Left lung (tissue), 10 donors: ENCODE results near the gene NRG3. TPM values are rescaled to one million over a fixed set of nuclear protein-coding genes. Genes with fewer than 3 reads are reported as not detected.

Experiments used
- ATAC-seq: fragments of 200-7000 bp; cut with Tn5 transposase; one replicate; pipeline ENCODE4 v1.9.1; 2020; ENCODE audit warnings: moderate library complexity
- DNase-seq, 4 donors: peaks; one replicate each; pipeline ENCODE4 v3.0.0-alpha.2; 2013 to 2020
- H3K27ac ChIP-seq, 2 donors: fragments of 200-600 bp; sonication (generic) in 1 of 2; one replicate each; pipeline versions ENCODE4 v1.5.0 to v1.8.0; 2020 to 2021
- H3K27me3 ChIP-seq, 2 donors: fragments of 200-600 bp; sonication (generic) in 1 of 2; one replicate each; pipeline versions ENCODE4 v1.5.0 to v1.8.0; 2020 to 2021
- H3K36me3 ChIP-seq, 2 donors: fragments of 200-600 bp; sonication (generic) in 1 of 2; one replicate each; pipeline versions ENCODE4 v1.5.0 to v1.8.0; 2020 to 2021
- H3K4me1 ChIP-seq, 2 donors: fragments of 200-600 bp; one replicate each; pipeline ENCODE4 v1.8.0; 2021
- H3K4me3 ChIP-seq, 2 donors: fragments of 200-600 bp; sonication (generic) in 1 of 2; one replicate each; pipeline versions ENCODE4 v1.5.0 to v1.8.0; 2020 to 2021; ENCODE audit warnings: mild to moderate bottlenecking in 1 of 2
- H3K9me3 ChIP-seq, 2 donors: fragments of 200-600 bp; sonication (generic) in 1 of 2; one replicate each; pipeline versions ENCODE4 v1.5.0 to v1.8.0; 2020 to 2021
- intact Hi-C, 2 donors: fragments of 100-400 bp; cut with DNase I; formaldehyde crosslinking; loops; one replicate each; pipeline versions ENCODE4 v1.11.2 to v1.14.2; 2022
- polyA plus RNA-seq, 6 donors: library from polyadenylated mRNA; unstranded; fragments of 120-200 nt; gene quantifications; one replicate each; pipeline ENCODE4 v1.2.1, GENCODE V29; 2013; ENCODE audit not compliant: insufficient read length in 6 of 6
- total RNA-seq, 2 donors: library from RNA; stranded (reverse); fragmentation: NEBNext Ultra II Directional; extraction: Animal tissue kit (Norgen Biotek cat#: 25700); gene quantifications; one replicate each; pipeline ENCODE4 v1.2.1, GENCODE V29; 2021
- TF ChIP-seq, protein P1 (sequence below), 2 donors: fragments of 200-600 bp; sonication (generic) in 1 of 2; IDR thresholded peaks; one replicate each; pipeline versions ENCODE4 v1.5.0 to v1.8.0; 2021; ENCODE audit warnings: antibody characterized with exemption in 2 of 2
- donor health status: DM: no; HTN: yes; CAD: no.
- donor health status: DM: no; HTN: no; CAD: no.

Gene NRG3
- total and polyA plus RNA-seq, 8 donors = 1.0 to 1.7 (median 1.1) TPM

- Histone ChIP-seq H3K27ac (no peak overlapping the region), H3K9me3 (no peaks in the 10 kb centered on the region), H3K36me3 (no peaks in the 10 kb centered on the region), H3K27me3 (no peaks in the 10 kb centered on the region), H3K4me1 (no peaks in the 10 kb centered on the region), H3K4me3 (no peak overlapping the region)
- TF ChIP-seq, protein P1, sequence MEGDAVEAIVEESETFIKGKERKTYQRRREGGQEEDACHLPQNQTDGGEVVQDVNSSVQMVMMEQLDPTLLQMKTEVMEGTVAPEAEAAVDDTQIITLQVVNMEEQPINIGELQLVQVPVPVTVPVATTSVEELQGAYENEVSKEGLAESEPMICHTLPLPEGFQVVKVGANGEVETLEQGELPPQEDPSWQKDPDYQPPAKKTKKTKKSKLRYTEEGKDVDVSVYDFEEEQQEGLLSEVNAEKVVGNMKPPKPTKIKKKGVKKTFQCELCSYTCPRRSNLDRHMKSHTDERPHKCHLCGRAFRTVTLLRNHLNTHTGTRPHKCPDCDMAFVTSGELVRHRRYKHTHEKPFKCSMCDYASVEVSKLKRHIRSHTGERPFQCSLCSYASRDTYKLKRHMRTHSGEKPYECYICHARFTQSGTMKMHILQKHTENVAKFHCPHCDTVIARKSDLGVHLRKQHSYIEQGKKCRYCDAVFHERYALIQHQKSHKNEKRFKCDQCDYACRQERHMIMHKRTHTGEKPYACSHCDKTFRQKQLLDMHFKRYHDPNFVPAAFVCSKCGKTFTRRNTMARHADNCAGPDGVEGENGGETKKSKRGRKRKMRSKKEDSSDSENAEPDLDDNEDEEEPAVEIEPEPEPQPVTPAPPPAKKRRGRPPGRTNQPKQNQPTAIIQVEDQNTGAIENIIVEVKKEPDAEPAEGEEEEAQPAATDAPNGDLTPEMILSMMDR (IDR thresholded peaks at IDR 0.05) = no peak
- ATAC-seq = peak; percentile 23
- DNase-seq = no peak
- intact Hi-C loops = no loop called here
These were observed 697.8 kb downstream of the NRG3 start for GRCh38 chr10:82572744-82573143.

DNA sequence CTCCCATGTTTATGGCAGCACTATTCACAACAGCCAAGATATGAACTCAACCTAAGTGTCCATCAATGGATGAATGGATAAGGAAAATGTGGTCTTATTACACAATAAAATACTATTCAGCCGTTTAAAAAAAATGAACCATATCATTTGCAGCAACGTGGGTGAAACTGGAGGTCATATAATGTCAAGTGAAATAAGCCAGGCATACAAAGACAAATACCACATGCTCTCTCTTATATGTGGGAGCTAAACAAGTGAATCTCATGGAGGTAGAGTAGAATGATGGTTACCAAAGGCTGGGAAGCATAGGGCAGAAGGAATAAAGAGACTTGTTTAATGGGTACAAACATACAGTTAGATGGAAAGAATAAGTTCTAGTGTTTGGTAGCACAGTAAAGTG, 699.1 kb downstream of the NRG3 start:
- TF ChIP-seq, protein P1 (IDR thresholded peaks at IDR 0.05) = no peak

DNA sequence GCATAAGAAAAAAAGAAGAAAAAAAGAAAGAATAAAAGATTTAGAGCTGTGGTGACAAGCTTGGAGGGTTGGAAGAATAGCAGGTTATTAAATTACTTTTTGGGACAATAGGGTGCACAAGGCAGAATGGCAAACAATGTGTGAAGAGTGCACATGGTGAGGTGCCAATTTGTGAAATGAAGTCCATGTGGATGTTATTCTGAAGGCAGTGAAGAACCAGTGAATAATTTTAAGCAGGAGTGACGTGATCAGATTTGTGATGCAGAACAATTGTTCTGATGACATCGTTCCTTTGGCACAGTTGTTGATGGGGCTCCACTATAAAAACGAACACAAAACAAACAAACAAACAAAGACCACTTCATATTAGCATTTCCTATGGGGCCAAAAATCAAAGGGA, 700.3 kb downstream of the NRG3 start:
- Histone ChIP-seq H3K36me3 (no peaks in the 10 kb centered on the region), H3K9me3 (no peaks in the 10 kb centered on the region), H3K4me3 (no peak overlapping the region), H3K4me1 (no peaks in the 10 kb centered on the region), H3K27ac (no peak overlapping the region), H3K27me3 (no peaks in the 10 kb centered on the region)
- ATAC-seq (no peak), DNase-seq (no peak)
- intact Hi-C loops = no loop called here
- TF ChIP-seq, protein P1 (IDR thresholded peaks at IDR 0.05) = no peak

More for the DNA sequence above, 699.1 kb downstream of the NRG3 start:
- intact Hi-C loops = no loop called here
- Histone ChIP-seq H3K27me3 (no peaks in the 10 kb centered on the region), H3K9me3 (no peaks in the 10 kb centered on the region), H3K36me3 (no peaks in the 10 kb centered on the region), H3K4me3 (no peak overlapping the region), H3K27ac (no peak overlapping the region), H3K4me1 (no peaks in the 10 kb centered on the region)
- no peak for DNase-seq
- ATAC-seq = no peak

DNA sequence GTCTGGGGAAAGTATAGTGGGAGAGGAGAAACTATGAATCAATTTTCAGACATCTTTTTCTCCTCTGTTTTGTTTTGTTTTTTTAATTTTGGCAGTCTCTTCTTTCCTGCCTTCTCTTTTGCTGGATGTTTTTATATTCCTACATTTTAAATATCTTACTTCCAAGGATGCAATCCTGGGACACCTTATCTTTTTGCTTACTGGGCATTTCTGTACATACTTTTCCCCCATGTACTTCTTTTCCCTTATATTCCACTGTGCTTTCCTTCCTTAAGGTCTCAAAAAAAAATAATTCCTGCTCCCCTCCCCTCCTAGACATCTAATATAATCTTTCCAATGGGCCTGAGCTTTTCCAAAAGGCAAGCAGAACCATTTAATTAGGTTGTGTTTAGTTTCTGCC, 701.1 kb downstream of the NRG3 start:
- intact Hi-C loops = no loop called here
- no peak for DNase-seq
- no peak for ATAC-seq
- no peaks in the 10 kb centered on the region for H3K36me3 ChIP-seq
- H3K4me1 ChIP-seq = no peaks in the 10 kb centered on the region
- H3K9me3 ChIP-seq = no peaks in the 10 kb centered on the region
- TF ChIP-seq, protein P1 (IDR thresholded peaks at IDR 0.05) = no peak
- no peak overlapping the region for H3K27ac ChIP-seq
- no peak overlapping the region for H3K4me3 ChIP-seq
- H3K27me3 ChIP-seq = no peaks in the 10 kb centered on the region

GRCh38 chr10:82581940-82582339, 706.9 kb downstream of the NRG3 start:
- TF ChIP-seq, protein P1 (IDR thresholded peaks at IDR 0.05) = no peak
- no peak for DNase-seq
- ATAC-seq = no peak
- no peak overlapping the region for H3K27ac ChIP-seq
- H3K36me3 ChIP-seq = no peaks in the 10 kb centered on the region
- no peaks in the 10 kb centered on the region for H3K27me3 ChIP-seq
- no peaks in the 10 kb centered on the region for H3K4me1 ChIP-seq
- H3K9me3 ChIP-seq = no peaks in the 10 kb centered on the region
- intact Hi-C loops = no loop called here
- H3K4me3 ChIP-seq = no peak overlapping the region
